ENCODE data around the gene DSEL. TPM values are rescaled to one million over a fixed set of nuclear protein-coding genes. Genes with fewer than 3 reads are reported as not detected.

DSEL gene
- polyA plus RNA-seq, 1 donor = 8.4 TPM

DNA sequence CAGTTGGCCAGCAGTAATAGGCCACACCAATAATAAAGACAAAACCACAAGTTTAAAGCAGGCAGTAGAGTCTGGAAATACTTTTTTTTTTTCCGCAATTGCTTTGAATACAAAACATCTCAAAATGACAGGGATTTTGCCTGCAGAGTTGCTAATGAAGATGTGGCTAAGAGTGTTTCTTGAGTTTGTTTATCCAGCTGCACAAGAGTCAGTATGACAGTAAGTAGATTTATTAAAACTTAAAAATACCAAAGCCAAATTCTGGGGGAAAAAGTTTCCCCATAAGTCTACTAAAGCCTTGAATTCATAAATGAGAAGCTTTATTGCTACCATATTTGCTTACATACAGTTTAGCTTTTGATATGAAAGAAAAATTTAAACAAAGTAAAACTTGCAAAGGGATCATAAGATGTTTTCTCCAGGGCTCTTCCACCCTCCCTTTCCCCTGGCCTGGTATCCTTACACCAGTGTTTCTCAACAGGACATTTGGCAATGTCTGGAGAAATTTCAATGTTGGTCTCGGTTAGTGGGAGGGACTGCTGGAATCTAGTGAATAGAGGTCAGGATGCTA lies 3.9 kb upstream of the DSEL start:
- H3K4me1 ChIP-seq (ENCODE audit: control insufficient read depth, insufficient read depth, low read length) = peaks cover 4% of the 10 kb centered on the region
- no CpG with 5 or more reads among the region's 2 CpGs for WGBS (ENCODE audit: insufficient coverage, low lambda C conversion rate)

GRCh38 chr18:67519592-67519991 lies 3.1 kb upstream of the DSEL start:
- DNase-seq = peak; percentile 12 to 59
- Histone ChIP-seq H3K27me3 (ENCODE audit: control insufficient read depth, insufficient read depth, low read length) (no peaks in the 10 kb centered on the region), H3K36me3 (ENCODE audit: control insufficient read depth, insufficient read depth, low read length) (no peaks in the 10 kb centered on the region), H3K4me1 (ENCODE audit: control insufficient read depth, insufficient read depth, low read length) (peaks cover 4% of the 10 kb centered on the region), H3K4me3 (ENCODE audit: low read length) (no peak overlapping the region), H3K9me3 (ENCODE audit: control insufficient read depth, low read depth, low read length) (no peaks in the 10 kb centered on the region), H3K27ac (ENCODE audit: low read length) (no peak overlapping the region)
- 0% methylated on average over 1 of the region's 2 CpGs for WGBS (ENCODE audit: insufficient coverage, low lambda C conversion rate)

More for the DNA sequence above, 3.9 kb upstream of the DSEL start:
- no peaks in the 10 kb centered on the region for H3K36me3 ChIP-seq (ENCODE audit: control insufficient read depth, insufficient read depth, low read length)
- no peaks in the 10 kb centered on the region for H3K9me3 ChIP-seq (ENCODE audit: control insufficient read depth, low read depth, low read length)
- H3K27me3 ChIP-seq (ENCODE audit: control insufficient read depth, insufficient read depth, low read length) = no peaks in the 10 kb centered on the region
- no peak for DNase-seq
- no peak overlapping the region for H3K4me3 ChIP-seq (ENCODE audit: low read length)
- H3K27ac ChIP-seq (ENCODE audit: low read length) = no peak overlapping the region

GRCh38 chr18:67518566-67518965 lies 2.0 kb upstream of the DSEL start:
- Histone ChIP-seq H3K27me3 (ENCODE audit: control insufficient read depth, insufficient read depth, low read length) (no peaks in the 10 kb centered on the region), H3K9me3 (ENCODE audit: control insufficient read depth, low read depth, low read length) (no peaks in the 10 kb centered on the region), H3K4me3 (ENCODE audit: low read length) (no peak overlapping the region), H3K27ac (ENCODE audit: low read length) (no peak overlapping the region), H3K4me1 (ENCODE audit: control insufficient read depth, insufficient read depth, low read length) (peaks cover 4% of the 10 kb centered on the region), H3K36me3 (ENCODE audit: control insufficient read depth, insufficient read depth, low read length) (no peaks in the 10 kb centered on the region)
- no peak for DNase-seq
- WGBS (ENCODE audit: insufficient coverage, low lambda C conversion rate) = 100% methylated on average over 1 of the region's 5 CpGs

- Histone ChIP-seq H3K27me3 (ENCODE audit: control insufficient read depth, insufficient read depth, low read length) (no peaks in the 10 kb centered on the region), H3K27ac (ENCODE audit: low read length) (peak overlapping the region; percentile 71), H3K4me3 (ENCODE audit: low read length) (peak overlapping the region; percentile 52), H3K4me1 (ENCODE audit: control insufficient read depth, insufficient read depth, low read length) (peaks cover 4% of the 10 kb centered on the region), H3K9me3 (ENCODE audit: control insufficient read depth, low read depth, low read length) (no peaks in the 10 kb centered on the region), H3K36me3 (ENCODE audit: control insufficient read depth, insufficient read depth, low read length) (peaks cover 5% of the 10 kb centered on the region)
- 7% methylated on average over 3 of the region's 4 CpGs for WGBS (ENCODE audit: insufficient coverage, low lambda C conversion rate)
- DNase-seq = peak in 1 of 2 donors; percentile 6
Measured at GRCh38 chr18:67517444-67517765, 885 bp upstream of the DSEL start.

DNA sequence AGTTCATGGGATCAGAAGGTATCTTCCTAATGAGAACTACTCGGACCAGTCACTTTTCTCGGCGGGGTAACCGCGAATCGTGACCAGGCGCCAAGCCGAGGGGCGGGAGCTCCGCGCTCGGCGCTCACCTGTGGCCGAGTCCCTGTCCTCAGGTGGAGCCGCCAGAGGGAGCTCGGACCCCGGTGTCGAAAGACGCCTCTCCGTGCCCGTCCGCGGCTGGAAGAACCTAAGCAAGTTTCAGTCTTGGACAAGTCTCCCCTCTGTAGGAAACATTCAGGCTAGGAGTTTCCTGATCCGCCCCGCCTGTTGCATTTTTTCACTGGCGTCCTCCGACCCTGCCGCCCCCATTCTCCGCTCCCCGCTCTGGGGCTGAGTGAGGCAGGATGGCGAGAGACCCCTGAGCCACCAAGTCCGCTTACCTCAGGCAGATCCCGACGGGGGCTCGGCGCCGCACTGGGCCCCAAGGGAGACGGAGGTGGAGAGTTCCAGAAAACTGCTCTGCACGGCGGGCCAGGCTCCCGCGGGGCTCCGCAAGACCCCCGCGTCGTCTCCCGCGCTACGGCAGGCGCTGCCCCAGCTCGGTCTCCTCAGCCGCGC lies 480 bp downstream of the DSEL start:
- H3K27ac ChIP-seq (ENCODE audit: low read length) = peak overlapping the region; percentile 84

GRCh38 chr18:67514901-67515540 lies 1.5 kb downstream of the DSEL start:
- Histone ChIP-seq H3K36me3 (ENCODE audit: control insufficient read depth, insufficient read depth, low read length) (peaks cover 5% of the 10 kb centered on the region), H3K4me3 (ENCODE audit: low read length) (peak overlapping the region; percentile 91), H3K27ac (ENCODE audit: low read length) (no peak overlapping the region), H3K9me3 (ENCODE audit: control insufficient read depth, low read depth, low read length) (no peaks in the 10 kb centered on the region), H3K4me1 (ENCODE audit: control insufficient read depth, insufficient read depth, low read length) (peaks cover 4% of the 10 kb centered on the region), H3K27me3 (ENCODE audit: control insufficient read depth, insufficient read depth, low read length) (no peaks in the 10 kb centered on the region)
- DNase-seq = no peak
- WGBS (ENCODE audit: insufficient coverage, low lambda C conversion rate) = 90% methylated on average over 5 of the region's 6 CpGs

More for the DNA sequence above, 480 bp downstream of the DSEL start:
- H3K4me1 ChIP-seq (ENCODE audit: control insufficient read depth, insufficient read depth, low read length) = peaks cover 4% of the 10 kb centered on the region
- peak; percentile 83 to 92 for DNase-seq
- no CpG with 5 or more reads among the region's 53 CpGs for WGBS (ENCODE audit: insufficient coverage, low lambda C conversion rate)
- no peaks in the 10 kb centered on the region for H3K9me3 ChIP-seq (ENCODE audit: control insufficient read depth, low read depth, low read length)
- H3K27me3 ChIP-seq (ENCODE audit: control insufficient read depth, insufficient read depth, low read length) = no peaks in the 10 kb centered on the region
- H3K4me3 ChIP-seq (ENCODE audit: low read length) = peak overlapping the region; percentile 91
- peaks cover 5% of the 10 kb centered on the region for H3K36me3 ChIP-seq (ENCODE audit: control insufficient read depth, insufficient read depth, low read length)

DNA sequence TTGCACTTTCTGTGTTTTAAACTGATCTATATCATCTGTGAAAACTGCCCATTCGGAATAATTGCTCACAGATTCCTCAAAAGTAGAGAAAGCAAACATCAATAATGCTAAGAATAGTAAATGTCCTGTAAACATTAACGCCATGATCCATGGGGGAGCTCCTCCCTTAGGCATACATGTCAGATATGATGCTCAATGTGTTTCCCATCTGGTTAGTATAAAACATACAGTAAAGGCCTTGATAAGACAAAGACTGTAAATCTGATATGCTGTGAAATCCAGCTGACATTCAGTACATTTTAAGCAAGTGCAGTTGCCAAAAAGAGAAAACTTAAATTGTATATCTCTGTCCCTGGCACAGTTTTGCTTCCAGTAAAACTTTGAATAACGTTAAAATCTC lies 2.1 kb downstream of the DSEL start:
- Histone ChIP-seq H3K27me3 (ENCODE audit: control insufficient read depth, insufficient read depth, low read length) (no peaks in the 10 kb centered on the region), H3K9me3 (ENCODE audit: control insufficient read depth, low read depth, low read length) (no peaks in the 10 kb centered on the region), H3K27ac (ENCODE audit: low read length) (no peak overlapping the region), H3K4me1 (ENCODE audit: control insufficient read depth, insufficient read depth, low read length) (peaks cover 4% of the 10 kb centered on the region), H3K4me3 (ENCODE audit: low read length) (peak overlapping the region; percentile 91), H3K36me3 (ENCODE audit: control insufficient read depth, insufficient read depth, low read length) (peaks cover 5% of the 10 kb centered on the region)
- DNase-seq = no peak
- no CpG with 5 or more reads among the region's 3 CpGs for WGBS (ENCODE audit: insufficient coverage, low lambda C conversion rate)

GRCh38 chr18:67513280-67513679 lies 3.2 kb downstream of the DSEL start:
- no peaks in the 10 kb centered on the region for H3K9me3 ChIP-seq (ENCODE audit: control insufficient read depth, low read depth, low read length)
- no peak for DNase-seq
- H3K4me1 ChIP-seq (ENCODE audit: control insufficient read depth, insufficient read depth, low read length) = peaks cover 4% of the 10 kb centered on the region
- peaks cover 5% of the 10 kb centered on the region for H3K36me3 ChIP-seq (ENCODE audit: control insufficient read depth, insufficient read depth, low read length)
- no peak overlapping the region for H3K27ac ChIP-seq (ENCODE audit: low read length)
- whole genome bisulfite sequencing (ENCODE audit: insufficient coverage, low lambda C conversion rate) = no CpG with 5 or more reads among the region's 3 CpGs
- no peak overlapping the region for H3K4me3 ChIP-seq (ENCODE audit: low read length)
- no peaks in the 10 kb centered on the region for H3K27me3 ChIP-seq (ENCODE audit: control insufficient read depth, insufficient read depth, low read length)

- Histone ChIP-seq H3K36me3 (ENCODE audit: control insufficient read depth, insufficient read depth, low read length) (peaks cover 5% of the 10 kb centered on the region), H3K9me3 (ENCODE audit: control insufficient read depth, low read depth, low read length) (no peaks in the 10 kb centered on the region), H3K27me3 (ENCODE audit: control insufficient read depth, insufficient read depth, low read length) (no peaks in the 10 kb centered on the region), H3K27ac (ENCODE audit: low read length) (no peak overlapping the region), H3K4me3 (ENCODE audit: low read length) (no peak overlapping the region), H3K4me1 (ENCODE audit: control insufficient read depth, insufficient read depth, low read length) (no peaks in the 10 kb centered on the region)
- 92% methylated on average over 6 of the region's 6 CpGs for WGBS (ENCODE audit: insufficient coverage, low lambda C conversion rate)
- DNase-seq = no peak
Measured at GRCh38 chr18:67511840-67512239, 4.7 kb downstream of the DSEL start.

GRCh38 chr18:67510831-67511230 lies 5.7 kb downstream of the DSEL start:
- peaks cover 5% of the 10 kb centered on the region for H3K36me3 ChIP-seq (ENCODE audit: control insufficient read depth, insufficient read depth, low read length)
- DNase-seq = no peak
- 100% methylated on average over 1 of the region's 3 CpGs for WGBS (ENCODE audit: insufficient coverage, low lambda C conversion rate)
- H3K4me1 ChIP-seq (ENCODE audit: control insufficient read depth, insufficient read depth, low read length) = no peaks in the 10 kb centered on the region
- H3K9me3 ChIP-seq (ENCODE audit: control insufficient read depth, low read depth, low read length) = no peaks in the 10 kb centered on the region
- H3K27ac ChIP-seq (ENCODE audit: low read length) = no peak overlapping the region
- no peak overlapping the region for H3K4me3 ChIP-seq (ENCODE audit: low read length)
- H3K27me3 ChIP-seq (ENCODE audit: control insufficient read depth, insufficient read depth, low read length) = no peaks in the 10 kb centered on the region
